Measurements from ENCODE around the gene PCSK9.
"Not testable (repeated sequence)": the region's sequence is repeated elsewhere in the genome, so short reads cannot be mapped to it uniquely, and the experiment has no call there.

Gene PCSK9

GRCh38 chr1:55073187-55073916 lies 34.0 kb downstream of the PCSK9 start:
- no peak for DNase-seq (ENCODE audit: extremely low read depth in 1 of 2, low read depth in 1 of 2)

- DNase-seq (ENCODE audit: extremely low read depth in 1 of 2, low read depth in 1 of 2), result no peak
Measured at GRCh38 chr1:55074455-55074854, 35.1 kb downstream of the PCSK9 start.

- DNase-seq (ENCODE audit: extremely low read depth in 1 of 2, low read depth in 1 of 2), result no peak
Measured at GRCh38 chr1:55076356-55076755, 37.0 kb downstream of the PCSK9 start.

GRCh38 chr1:55078470-55078869 lies 39.1 kb downstream of the PCSK9 start:
- no peak for DNase-seq (ENCODE audit: extremely low read depth in 1 of 2, low read depth in 1 of 2)

GRCh38 chr1:55079651-55080050 lies 40.3 kb downstream of the PCSK9 start:
- DNase-seq (ENCODE audit: extremely low read depth in 1 of 2, low read depth in 1 of 2), result no peak

GRCh38 chr1:55081188-55081904 lies 42.0 kb downstream of the PCSK9 start:
- DNase-seq (ENCODE audit: extremely low read depth in 1 of 2, low read depth in 1 of 2), result no peak

- DNase-seq (ENCODE audit: extremely low read depth in 1 of 2, low read depth in 1 of 2), result no peak
Measured at GRCh38 chr1:55081905-55082296, 42.6 kb downstream of the PCSK9 start.

GRCh38 chr1:55084257-55084656 lies 44.9 kb downstream of the PCSK9 start:
- no peak for DNase-seq (ENCODE audit: extremely low read depth in 1 of 2, low read depth in 1 of 2)

- DNase-seq (ENCODE audit: extremely low read depth in 1 of 2, low read depth in 1 of 2), result no peak
Measured at GRCh38 chr1:55087439-55087838, 48.1 kb downstream of the PCSK9 start.

- no peak for DNase-seq (ENCODE audit: extremely low read depth in 1 of 2, low read depth in 1 of 2)
Measured at GRCh38 chr1:55088413-55088812, 49.1 kb downstream of the PCSK9 start.

GRCh38 chr1:55089683-55090082 lies 50.3 kb downstream of the PCSK9 start:
- no peak for DNase-seq (ENCODE audit: extremely low read depth in 1 of 2, low read depth in 1 of 2)

GRCh38 chr1:55092475-55092874 lies 53.1 kb downstream of the PCSK9 start:
- DNase-seq (ENCODE audit: extremely low read depth in 1 of 2, low read depth in 1 of 2), result no peak

- DNase-seq (ENCODE audit: extremely low read depth in 1 of 2, low read depth in 1 of 2), result no peak
Measured at GRCh38 chr1:55095095-55095494, 55.7 kb downstream of the PCSK9 start.

GRCh38 chr1:55103891-55104290 lies 64.5 kb downstream of the PCSK9 start:
- DNase-seq (ENCODE audit: extremely low read depth in 1 of 2, low read depth in 1 of 2), result no peak

GRCh38 chr1:55107101-55107500 lies 67.8 kb downstream of the PCSK9 start:
- DNase-seq (ENCODE audit: extremely low read depth in 1 of 2, low read depth in 1 of 2), result no peak

- not testable (repeated sequence) for DNase-seq (ENCODE audit: extremely low read depth in 1 of 2, low read depth in 1 of 2)
Measured at GRCh38 chr1:55109005-55109404, 69.7 kb downstream of the PCSK9 start.

Measured in activated CD8-positive, alpha-beta memory T cell treated with anti-CD3 and anti-CD28 coated beads for 1 hour (primary cell).